NCI-H748 (cell line): ENCODE measurements around the gene S100A9.
"Not testable (repeated sequence)": the region's sequence is repeated elsewhere in the genome, so short reads cannot be mapped to it uniquely, and the experiment has no call there.

ENCODE experiments used
- DNase-seq: peaks from one replicate; lab custom pipeline; 2025; ENCODE audit not compliant: unreplicated experiment; lab: John Stamatoyannopoulos, UW

Gene S100A9

DNA sequence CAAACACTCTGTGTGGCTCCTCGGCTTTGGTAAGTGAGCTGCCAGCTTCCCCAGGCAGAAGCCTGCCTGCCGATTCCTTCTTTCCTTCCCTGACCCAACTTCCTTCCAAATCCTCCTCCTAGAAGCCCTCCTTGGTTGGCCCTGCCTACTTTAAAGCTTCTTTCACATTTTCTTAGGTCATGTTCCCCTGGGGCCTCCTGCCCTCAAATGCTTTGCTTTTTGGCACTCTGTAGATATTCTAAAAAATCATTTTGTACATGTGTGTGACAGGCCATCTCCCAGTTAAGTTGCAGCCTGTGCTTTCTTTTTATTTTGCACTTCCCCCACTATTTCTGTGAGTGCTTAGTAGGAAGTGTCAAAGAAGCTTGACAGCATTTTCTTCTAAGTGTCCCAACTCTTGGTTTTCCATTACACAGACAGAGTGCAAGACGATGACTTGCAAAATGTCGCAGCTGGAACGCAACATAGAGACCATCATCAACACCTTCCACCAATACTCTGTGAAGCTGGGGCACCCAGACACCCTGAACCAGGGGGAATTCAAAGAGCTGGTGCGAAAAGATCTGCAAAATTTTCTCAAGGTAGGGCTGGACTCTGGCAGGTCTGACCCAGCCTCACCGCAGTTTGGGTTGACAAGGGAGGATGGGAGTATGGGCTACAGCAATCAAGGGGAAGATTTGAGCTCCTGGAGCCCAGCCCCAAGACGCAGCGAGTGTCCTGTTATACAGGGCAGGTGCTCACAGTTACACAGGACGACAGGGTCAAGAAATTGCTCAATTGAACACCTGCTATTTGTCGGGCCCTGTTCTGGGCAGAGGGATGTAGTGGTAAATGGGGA, at the start of gene S100A9:
Gene S100A9, plus strand, starts transcription at position 2 of the 838 bp plus-strand sequence. Its CDS starts 430 bp downstream, at position 432.
- no peak for DNase-seq

DNA sequence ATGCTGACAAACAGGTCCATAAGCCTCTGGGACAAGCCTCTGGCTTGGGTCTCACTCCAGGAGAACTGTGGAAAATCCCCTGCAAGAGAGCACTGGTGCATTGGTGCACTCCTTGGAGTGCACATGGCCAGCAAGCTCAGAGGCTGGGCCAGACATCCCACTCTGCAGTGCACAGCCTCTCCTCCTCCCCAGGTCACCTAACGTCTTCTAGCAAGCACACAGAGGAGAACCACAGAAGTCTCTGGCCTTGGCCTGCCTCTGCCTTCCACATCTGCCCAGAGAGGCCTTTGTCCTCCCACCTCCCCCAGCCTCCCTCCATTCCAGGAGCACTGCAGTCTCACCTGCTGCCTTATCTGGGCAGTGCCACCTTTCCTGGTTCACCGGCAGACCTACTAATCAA, 49.1 kb upstream of the S100A9 start:
- DNase-seq = no peak

DNA sequence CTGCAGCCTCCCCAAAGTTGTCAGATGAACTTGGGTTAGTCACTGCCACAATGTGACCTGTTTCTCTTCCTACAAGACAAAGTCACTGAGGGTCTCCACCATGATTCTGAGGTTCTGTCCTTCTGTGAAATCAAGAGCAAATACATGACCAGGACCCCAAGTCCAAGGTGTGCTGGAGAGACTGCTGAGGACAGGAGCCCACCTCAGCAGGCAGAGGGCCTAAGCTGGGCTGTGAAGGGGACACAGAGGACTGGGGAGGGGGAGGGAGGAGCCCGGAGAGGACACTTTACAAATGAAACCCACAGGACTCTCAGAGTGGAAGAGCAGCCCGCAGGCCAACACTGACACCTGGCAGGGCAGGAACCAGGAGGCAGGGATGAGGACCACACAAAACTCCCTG, 48.2 kb upstream of the S100A9 start:
- DNase-seq = no peak

DNA sequence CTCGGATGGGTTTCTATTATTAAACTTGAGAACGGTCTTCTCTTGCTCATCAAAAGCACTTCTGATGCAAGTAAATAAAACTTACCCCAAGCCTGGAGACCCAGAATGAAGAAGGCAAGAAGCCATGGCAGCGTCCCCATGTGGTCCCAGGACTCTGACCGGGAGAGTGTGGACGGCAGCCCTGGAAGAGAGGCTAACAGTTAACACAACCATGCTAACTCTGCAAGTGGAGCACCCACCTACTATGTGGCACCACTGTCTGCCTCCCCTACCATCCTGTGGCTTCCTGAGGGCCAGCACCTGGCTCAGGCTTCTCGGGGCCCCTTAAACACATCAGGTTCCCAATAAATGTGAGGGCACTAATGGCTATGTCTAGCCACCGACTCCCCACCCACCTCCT, 47.1 kb upstream of the S100A9 start:
- DNase-seq = no peak

DNA sequence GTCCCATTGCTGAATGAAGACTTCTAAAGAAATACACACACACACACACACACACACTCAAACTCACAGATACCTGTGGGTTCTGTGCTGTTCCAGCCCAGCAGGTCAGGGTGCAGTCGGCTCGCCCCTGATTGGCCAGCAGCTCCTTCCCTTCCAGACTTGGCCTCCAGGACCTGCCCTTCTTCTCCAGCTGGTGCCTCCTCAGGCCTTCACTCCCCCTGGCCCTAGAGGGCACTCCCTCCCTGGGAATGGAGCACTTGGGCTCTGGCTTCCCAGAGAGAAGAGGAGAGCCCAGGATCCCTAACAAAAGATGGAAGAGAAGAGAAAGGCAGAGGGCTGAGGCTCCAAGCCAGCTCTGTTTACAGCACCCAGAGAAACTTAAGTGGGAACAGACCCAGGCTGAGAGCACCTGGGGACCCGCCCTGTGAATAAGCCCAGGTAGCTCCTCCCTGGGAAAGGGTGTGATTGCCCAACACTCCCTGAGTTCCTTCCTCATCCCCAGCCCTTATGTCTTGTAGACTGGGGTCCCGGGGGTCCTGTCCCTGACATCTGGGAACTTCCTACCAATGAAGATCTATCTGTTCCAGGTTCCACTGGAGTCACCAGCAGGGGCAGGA, 45.0 kb upstream of the S100A9 start, which contains the start of gene PGLYRP3:
Gene PGLYRP3, minus strand, starts transcription at position 383 of the 617 bp plus-strand sequence. CDS start 2,287 bp downstream, outside the sequence.
- no peak for DNase-seq

DNA sequence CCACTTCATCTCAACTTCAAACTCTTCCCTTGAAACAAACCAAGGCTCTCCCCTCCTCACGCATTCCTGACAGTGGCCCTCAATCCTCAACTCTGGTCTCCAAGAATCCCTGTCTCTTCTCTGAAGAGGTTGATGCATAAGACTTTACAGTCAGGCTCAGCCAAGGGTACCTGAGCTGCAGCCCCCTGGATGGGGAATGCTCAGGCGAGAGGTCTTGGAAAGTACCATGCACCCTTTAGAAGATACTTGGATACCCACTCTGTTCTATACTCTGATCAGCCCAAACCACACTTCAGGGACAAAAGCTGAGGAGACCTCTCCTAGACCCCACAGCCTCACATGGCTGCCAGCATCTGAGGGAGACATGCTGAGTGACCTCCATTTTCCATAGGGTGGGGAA, 44.4 kb upstream of the S100A9 start:
- DNase-seq = no peak

DNA sequence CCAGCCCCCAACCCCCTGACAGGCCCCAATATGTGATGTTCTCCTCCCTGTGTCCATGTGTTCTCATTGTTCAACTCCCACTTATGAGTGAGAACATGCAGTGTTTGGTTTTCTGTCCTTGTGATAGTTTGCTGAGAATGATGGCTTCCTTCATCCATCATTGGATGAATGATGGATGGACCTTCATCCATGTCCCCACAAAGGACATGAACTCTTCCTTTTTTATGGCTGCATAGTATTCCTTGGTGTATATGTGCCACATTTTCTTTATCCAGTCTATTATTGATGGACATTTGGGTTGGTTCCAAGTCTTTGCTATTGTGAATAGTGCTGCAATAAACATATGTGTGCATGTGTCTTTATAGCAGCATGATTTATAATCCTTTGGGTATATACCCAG, 43.3 kb upstream of the S100A9 start:
- DNase-seq = not testable (repeated sequence)

DNA sequence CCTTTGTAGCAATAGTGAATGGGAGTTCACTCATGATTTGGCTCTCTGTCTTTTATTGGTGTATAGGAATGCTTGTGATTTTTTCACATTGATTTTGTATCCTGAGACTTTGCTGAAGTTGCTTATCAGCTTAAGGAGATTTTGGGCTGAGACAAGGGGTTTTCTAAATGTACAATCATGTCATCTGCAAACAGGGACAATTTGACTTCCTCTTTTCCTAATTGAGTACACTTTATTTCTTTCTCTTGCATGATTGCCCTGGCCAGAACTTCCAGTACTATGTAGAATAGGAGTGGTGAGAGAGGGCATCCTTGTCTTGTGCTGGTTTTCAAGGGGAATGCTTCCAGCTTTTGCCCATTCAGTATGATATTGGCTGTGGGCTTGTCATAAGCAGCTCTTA, 41.6 kb upstream of the S100A9 start:
- DNase-seq = not testable (repeated sequence)

DNA sequence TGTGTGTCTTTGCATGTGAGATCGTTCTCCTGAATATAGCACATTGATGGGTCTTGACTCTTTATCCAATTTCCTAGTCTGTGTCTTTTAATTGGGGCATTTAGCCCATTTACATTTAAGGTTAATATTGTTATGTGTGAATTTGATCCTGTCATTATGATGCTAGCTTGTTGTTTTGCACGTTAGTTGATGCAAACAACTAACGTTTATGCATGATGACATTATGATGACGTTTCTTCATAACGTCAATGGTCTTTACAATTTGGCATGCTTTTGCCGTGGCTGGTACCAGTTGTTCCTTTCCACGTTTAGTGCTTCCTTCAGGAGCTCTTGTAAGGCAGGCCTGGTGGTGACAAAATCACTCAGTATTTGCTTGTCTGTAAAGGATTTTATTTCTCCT, 39.5 kb upstream of the S100A9 start:
- not testable (repeated sequence) for DNase-seq

DNA sequence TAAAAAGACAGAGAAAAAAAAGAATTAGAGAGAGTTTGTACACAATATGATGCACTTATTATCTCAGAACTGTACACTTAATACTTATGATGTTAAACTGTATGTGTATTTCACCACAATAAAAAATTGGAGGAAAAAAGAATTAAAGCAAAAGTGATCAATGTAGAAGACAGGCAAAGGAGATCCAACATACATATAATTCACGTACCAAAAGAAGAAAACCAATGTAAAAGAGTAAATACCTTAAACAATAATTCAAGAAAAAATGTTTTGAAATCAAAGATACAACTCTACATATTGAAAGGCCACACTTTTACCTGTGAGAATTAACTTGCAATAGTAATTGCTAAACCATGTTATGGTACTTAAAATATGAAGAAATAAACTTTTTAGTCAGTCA, 35.1 kb upstream of the S100A9 start:
- no peak for DNase-seq

DNA sequence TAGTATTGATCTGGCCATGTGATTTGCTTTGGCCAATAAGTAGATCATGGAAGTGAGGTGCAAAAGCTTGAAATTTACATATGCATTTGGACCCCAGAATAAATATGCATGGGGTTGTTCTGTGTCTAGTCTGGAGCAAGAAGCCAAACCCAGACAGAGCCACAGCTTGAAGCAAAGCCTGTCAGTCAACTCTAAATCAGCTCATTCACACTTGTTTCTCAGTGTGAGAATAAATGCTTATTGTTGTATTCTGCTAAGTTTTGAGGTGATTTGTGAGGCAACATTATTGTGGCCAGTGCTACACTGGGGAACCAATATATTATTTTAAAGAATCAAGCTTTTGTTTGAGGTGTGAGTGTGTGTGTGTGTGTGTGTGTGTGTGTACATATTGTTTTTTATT, 32.7 kb upstream of the S100A9 start:
- no peak for DNase-seq

DNA sequence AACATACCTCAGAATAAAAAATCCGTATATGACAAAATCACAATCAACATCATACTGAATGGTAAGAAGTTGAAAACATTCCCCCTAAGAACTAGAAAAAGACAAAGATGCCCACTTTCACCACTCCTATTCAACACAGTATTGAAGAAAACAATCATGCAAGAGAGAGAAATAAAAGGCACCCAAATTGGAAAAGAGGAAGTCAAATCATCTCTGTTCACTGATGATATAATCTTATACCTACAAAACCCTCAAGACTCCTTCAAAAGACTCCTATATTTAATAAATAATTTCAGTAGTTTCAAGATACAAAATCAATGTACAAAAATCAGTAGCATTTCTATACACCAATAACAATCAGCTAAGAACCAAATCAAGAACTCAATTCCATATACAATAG, 23.8 kb upstream of the S100A9 start:
- DNase-seq = no peak

DNA sequence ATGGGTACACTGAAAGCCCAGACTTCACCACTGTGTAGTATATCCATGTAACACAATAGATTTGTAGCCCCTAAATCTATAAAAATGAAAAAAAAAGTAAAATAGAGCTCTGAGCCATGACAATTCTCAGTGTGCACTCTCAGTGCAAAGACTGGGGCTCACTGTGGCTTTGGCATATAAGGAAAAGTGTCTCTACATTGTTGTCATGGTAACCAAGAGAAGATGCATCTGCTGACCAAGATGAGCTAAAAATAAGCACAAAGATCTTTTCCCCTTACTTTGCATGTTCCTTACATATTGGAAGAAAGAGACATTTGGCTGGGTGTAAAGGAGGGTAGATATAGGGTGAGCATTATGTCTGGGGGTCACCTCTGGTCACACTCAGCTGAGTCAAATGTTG, 21.0 kb upstream of the S100A9 start:
- no peak for DNase-seq

DNA sequence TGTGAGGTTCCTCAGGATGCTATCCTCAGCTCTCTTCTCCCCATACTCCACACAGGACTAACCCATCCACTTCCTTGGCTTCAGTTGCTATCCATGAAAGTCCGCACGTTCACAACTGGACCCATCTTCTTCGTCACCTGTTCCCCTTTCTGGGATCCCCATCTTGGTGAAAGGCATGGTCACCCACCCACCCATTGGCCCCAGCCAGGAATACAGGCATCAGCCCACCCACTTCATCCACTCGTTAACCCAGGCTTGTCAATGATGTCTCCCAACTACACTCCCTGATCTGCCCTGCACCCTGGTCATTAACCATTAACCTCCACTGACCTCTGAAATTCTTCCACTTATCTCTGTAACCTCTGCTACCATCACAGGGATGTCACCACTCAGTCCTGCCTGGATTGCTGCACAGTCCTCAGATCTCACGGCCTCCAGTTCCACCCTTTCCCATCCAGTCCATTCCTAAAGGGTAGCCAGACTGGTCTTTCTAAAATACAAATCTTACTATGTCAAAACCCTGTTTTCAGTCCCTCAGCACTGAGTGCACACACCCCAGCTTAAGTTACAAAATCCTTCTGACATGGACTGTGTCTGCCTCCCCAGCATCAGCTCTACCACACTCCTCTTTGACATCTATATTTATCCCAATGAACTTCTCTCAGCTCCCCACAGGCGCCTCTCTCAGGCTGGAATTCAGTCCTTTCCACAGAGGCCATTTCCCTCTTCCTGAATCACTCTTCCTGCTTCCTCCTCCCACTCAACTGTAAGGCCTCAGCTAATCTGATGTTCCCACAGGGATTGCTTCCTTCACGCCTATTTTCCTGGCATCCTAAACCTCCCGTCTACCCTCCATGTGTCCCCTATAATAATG, 19.4 kb upstream of the S100A9 start:
- no peak for DNase-seq

DNA sequence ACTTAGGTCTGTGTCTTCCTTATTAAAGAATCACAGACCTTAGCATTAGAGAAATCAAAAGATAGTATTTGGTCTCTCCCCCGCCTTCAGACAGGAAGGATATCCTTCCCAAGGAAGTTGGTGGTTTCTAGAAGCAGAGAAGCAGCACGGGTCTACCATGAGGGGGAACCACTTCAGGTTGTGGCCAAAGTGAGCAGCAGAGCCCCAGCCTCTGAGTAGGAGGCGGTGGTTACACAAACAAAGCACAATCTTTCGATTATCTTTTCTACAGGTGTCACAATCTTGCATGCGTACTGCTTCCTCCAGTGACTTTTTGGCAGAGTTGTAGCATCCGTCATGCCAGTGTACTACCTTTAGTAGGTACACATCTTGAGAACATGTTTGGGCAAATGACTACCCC, 17.9 kb upstream of the S100A9 start:
- DNase-seq = no peak

DNA sequence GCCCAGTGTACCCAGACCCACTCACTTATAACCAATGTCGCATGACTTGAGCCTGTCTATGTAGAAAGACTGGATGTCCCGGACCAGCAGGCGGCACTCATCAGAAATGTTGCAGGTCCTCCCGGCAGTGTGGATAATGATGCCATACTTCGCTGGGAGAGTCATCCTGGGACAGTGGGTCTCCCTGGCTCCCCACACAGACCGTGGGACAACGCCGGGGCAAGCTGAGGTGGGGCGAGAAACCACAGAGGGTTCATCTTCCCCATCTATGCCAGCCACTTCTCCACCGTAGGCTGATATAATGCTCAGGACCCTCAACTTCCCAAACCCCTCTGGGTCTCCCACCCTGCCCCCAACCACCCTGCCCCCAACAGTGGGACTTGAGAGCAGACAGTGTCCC, 17.3 kb upstream of the S100A9 start:
- no peak for DNase-seq

DNA sequence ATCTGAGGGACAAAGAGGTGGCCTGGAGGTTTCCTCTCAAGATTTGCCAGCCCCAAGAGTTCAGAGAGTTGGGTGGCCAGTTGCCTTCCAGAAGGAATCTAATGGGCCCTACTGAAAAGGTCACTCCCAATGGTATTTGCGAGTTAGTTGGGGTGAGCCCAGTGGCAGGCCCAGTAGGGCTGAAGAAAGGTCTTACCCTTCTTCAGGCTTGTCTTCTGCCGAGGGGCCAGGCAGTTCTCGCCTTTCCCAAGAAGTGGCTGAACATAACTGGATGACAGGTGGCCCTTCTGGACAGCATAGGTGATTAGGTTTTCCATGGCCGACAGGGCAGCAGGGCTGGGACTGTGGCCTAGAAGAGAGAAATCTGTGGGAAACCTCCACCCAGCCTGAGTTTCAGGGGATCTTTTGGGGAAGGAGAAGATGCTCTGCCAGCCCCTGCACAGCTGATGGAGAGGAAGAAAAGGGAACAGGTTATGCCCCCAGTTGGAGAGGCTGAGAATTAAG, 16.2 kb upstream of the S100A9 start:
- DNase-seq = no peak

DNA sequence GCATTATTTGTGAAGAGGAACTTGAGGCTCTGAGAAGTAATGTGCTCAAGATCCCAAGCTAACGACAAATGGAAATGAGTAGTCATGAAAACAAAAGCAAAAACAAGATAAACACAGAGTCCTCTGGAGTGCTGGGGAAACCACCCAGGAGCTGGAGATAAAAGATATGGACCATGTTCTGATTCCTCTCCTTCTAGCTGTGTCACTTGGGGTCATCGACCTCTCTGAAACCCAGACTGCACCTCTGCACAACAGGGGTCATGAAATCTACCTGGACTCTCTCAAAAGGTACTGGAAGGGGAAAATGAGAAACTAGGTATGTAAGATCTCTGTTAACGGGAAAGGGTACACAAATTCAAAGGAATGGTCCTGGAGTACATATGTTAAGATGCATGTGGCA, 15.5 kb upstream of the S100A9 start:
- DNase-seq = no peak

DNA sequence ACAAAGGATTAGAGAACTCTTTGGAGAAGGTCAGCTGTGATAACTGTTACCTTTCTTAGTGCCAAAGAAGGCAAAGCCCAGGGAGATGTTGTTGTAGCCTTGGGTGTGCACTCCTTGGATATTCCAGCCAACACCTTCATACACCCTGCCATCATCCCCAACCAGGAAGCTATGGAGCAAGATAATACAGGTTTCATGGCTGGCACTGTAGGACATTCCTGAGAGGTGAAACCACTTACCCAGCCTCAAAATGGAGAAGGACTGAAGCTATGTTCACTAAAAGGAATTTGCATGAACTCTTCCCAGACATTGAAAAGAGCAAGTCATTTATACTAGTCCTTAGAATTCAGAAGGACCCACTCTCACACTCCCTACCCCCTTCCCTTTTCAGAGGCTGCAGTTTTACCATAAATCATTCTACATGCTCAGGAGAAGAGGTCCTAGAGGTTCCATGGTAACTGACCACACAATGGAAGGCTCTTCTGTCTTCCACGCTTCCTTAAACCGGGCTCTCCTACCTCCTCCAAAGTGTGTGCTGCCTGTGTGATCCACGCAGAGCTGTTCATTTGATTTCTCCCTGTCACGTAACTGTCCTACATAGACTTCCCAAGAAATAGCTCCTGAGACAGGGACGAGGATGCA, 14.5 kb upstream of the S100A9 start:
- no peak for DNase-seq

DNA sequence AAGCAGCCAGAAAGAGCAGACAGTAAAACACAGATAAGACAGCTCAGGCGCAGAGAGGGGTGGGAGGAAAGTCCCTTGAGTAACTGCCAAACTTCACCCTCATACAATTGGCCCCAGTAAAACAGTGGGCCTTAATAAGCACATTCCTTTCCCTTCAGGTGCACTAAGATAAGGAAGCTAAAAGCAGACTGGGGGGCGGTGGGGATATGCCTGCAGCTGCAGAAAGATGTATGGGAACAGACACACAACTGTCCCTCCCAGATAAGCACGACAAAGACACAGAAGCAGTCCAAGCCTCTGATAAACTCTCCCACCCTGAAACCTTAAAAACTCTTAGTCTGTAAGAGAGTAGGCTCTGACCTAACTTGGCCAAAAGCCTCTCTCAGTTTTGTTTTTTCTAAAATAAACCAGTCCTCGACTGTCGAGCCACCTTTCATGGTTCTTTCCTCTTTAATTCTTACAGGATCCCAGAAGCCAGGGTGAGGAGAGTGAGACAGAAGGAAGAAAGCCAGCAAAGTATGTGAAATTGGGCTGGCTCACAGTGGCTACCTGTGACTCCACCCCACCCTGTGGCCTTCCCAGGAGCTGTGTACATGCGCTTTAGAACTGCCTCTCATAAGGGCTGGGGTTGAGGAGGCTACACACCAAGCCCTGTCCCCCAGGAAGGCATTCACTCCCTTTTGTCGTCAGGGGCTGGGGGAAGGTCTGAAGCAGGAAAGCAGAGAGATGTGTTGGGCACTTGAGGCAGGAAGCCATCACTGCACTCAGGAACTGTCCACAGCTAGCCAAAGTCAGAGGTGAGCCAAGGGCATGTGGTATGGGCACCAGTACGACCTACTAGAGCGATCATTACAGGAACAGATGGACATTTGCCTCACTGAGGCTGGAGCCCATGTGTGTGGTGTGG, 13.6 kb upstream of the S100A9 start:
- no peak for DNase-seq
